ENCODE data around the gene LCLAT1.
A peak's percentile ranks its signal among the peaks of the same experiment; 100 is the strongest.
"Not testable (repeated sequence)": the region's sequence is repeated elsewhere in the genome, so short reads cannot be mapped to it uniquely, and the experiment has no call there.

LCLAT1 gene

GRCh38 chr2:30455114-30455738 lies 8.2 kb downstream of the LCLAT1 start:
- DNase-seq (ENCODE audit: low spot score): no peak

GRCh38 chr2:30456106-30456505 lies 9.1 kb downstream of the LCLAT1 start:
- DNase-seq (ENCODE audit: low spot score): no peak

- no peak for DNase-seq (ENCODE audit: low spot score)
These were observed 9.5 kb downstream of the LCLAT1 start for GRCh38 chr2:30456579-30456978.

GRCh38 chr2:30457296-30457695 lies 10.2 kb downstream of the LCLAT1 start:
- DNase-seq (ENCODE audit: low spot score): no peak

- no peak for DNase-seq (ENCODE audit: low spot score)
These were observed 12.1 kb downstream of the LCLAT1 start for GRCh38 chr2:30459140-30459539.

GRCh38 chr2:30462131-30462857 lies 15.2 kb downstream of the LCLAT1 start:
- DNase-seq (ENCODE audit: low spot score): no peak

- DNase-seq (ENCODE audit: low spot score): no peak
These were observed 16.5 kb downstream of the LCLAT1 start for GRCh38 chr2:30463535-30463934.

GRCh38 chr2:30464544-30465170 lies 17.6 kb downstream of the LCLAT1 start:
- DNase-seq (ENCODE audit: low spot score): no peak

- no peak for DNase-seq (ENCODE audit: low spot score)
These were observed 18.1 kb downstream of the LCLAT1 start for GRCh38 chr2:30465171-30465545.

GRCh38 chr2:30466216-30466615 lies 19.2 kb downstream of the LCLAT1 start:
- DNase-seq (ENCODE audit: low spot score): no peak

- not testable (repeated sequence) for DNase-seq (ENCODE audit: low spot score)
These were observed 20.2 kb downstream of the LCLAT1 start for GRCh38 chr2:30467062-30467826.

- no peak for DNase-seq (ENCODE audit: low spot score)
These were observed 23.4 kb downstream of the LCLAT1 start for GRCh38 chr2:30470426-30470825.

- DNase-seq (ENCODE audit: low spot score): no peak
These were observed 25.3 kb downstream of the LCLAT1 start for GRCh38 chr2:30472326-30472725.

- DNase-seq (ENCODE audit: low spot score): peak; percentile 16
These were observed 28.5 kb downstream of the LCLAT1 start for GRCh38 chr2:30475542-30475941.

GRCh38 chr2:30476636-30477035 lies 29.6 kb downstream of the LCLAT1 start:
- DNase-seq (ENCODE audit: low spot score): no peak

- DNase-seq (ENCODE audit: low spot score): no peak
These were observed 33.8 kb downstream of the LCLAT1 start for GRCh38 chr2:30480703-30481322.

GRCh38 chr2:30481323-30481800 lies 34.3 kb downstream of the LCLAT1 start:
- DNase-seq (ENCODE audit: low spot score): no peak

GRCh38 chr2:30482011-30482410 lies 35.0 kb downstream of the LCLAT1 start:
- no peak for DNase-seq (ENCODE audit: low spot score)

- no peak for DNase-seq (ENCODE audit: low spot score)
These were observed 37.1 kb downstream of the LCLAT1 start for GRCh38 chr2:30484145-30484544.

- no peak for DNase-seq (ENCODE audit: low spot score)
These were observed 37.9 kb downstream of the LCLAT1 start for GRCh38 chr2:30484995-30485394.

GRCh38 chr2:30486655-30487054 lies 39.6 kb downstream of the LCLAT1 start:
- DNase-seq (ENCODE audit: low spot score): no peak

GRCh38 chr2:30487603-30488002 lies 40.6 kb downstream of the LCLAT1 start:
- DNase-seq (ENCODE audit: low spot score): no peak
